HEK293 (cell line): Measurements from ENCODE around the gene STYXL1.
"Not testable (repeated sequence)": the region's sequence is repeated elsewhere in the genome, so short reads cannot be mapped to it uniquely, and the experiment has no call there.

ENCODE experiments used
- CTCF ChIA-PET: fragments of 350-600 bp; formaldehyde crosslinking; extraction: SDS; loops from one replicate; lab custom pipeline; 2021; ENCODE audit warnings: antibody characterized with exemption; lab: Yijun Ruan, JAX
- POLR2A ChIA-PET: fragments of 300-600 bp; formaldehyde crosslinking; extraction: SDS; loops from one replicate; lab custom pipeline; 2020; ENCODE audit warnings: antibody characterized with exemption, inconsistent platforms; lab: Yijun Ruan, JAX
- H3K27ac ChIP-seq: fragments of 200-500 bp; sonication (Bioruptor generic); 2 replicates; pipeline ENCODE4 v1.5.1; 2014; ENCODE audit warnings: low read depth, low read length, control low read depth, inconsistent platforms; ENCODE audit errors: extremely low read depth
- H3K36me3 ChIP-seq, 2 experiments: fragments of 200-500 bp in 1 of 2; sonication (Bioruptor generic) in 1 of 2; 1 replicate in 1 of 2; 2 replicates in 1 of 2; pipeline ENCODE4 v1.5.1; 2014 to 2017; ENCODE audit warnings: inconsistent platforms in 2 of 2, low read length in 2 of 2; ENCODE audit not compliant: control insufficient read depth in 2 of 2, insufficient read depth in 1 of 2
- H3K4me1 ChIP-seq: fragments of 200-500 bp; sonication (Bioruptor generic); 2 replicates; pipeline ENCODE4 v1.5.1; 2014; ENCODE audit warnings: mild to moderate bottlenecking, low read length, inconsistent platforms; ENCODE audit not compliant: control insufficient read depth, insufficient read depth
- H3K4me3 ChIP-seq: 2 replicates; pipeline ENCODE4 v1.5.1; 2011; ENCODE audit warnings: low read depth, mild to moderate bottlenecking, control low read depth, low read length, moderate library complexity
- H3K9me3 ChIP-seq: fragments of 200-500 bp; sonication (Bioruptor generic); 2 replicates; pipeline ENCODE4 v1.5.1; 2014; ENCODE audit warnings: low read depth, low read length, inconsistent platforms; ENCODE audit not compliant: control insufficient read depth, insufficient read depth
- KLF16 ChIP-seq: fragments of 450-650 bp; formaldehyde crosslinking; IDR thresholded peaks from 2 replicates; pipeline ENCODE4 v1.5.1; 2017; ENCODE audit warnings: missing biosample characterization, missing genetic modification characterization
- KLF8 ChIP-seq: fragments of 450-650 bp; formaldehyde crosslinking; IDR thresholded peaks from 2 replicates; pipeline ENCODE4 v1.5.1; 2016; ENCODE audit warnings: missing biosample characterization, missing genetic modification characterization
- PATZ1 ChIP-seq: fragments of 450-650 bp; formaldehyde crosslinking; IDR thresholded peaks from 2 replicates; pipeline ENCODE4 v1.5.1; 2016; ENCODE audit warnings: missing biosample characterization, missing genetic modification characterization
- TRIM28 ChIP-seq: IDR thresholded peaks from 2 replicates; pipeline ENCODE4 v1.6.1; 2011; ENCODE audit warnings: low read length, control low read depth, borderline replicate concordance
- ZFP37 ChIP-seq: fragments of 450-650 bp; formaldehyde crosslinking; IDR thresholded peaks from 2 replicates; pipeline ENCODE4 v1.5.1; 2016; ENCODE audit warnings: missing biosample characterization, missing genetic modification characterization
- ZNF133 ChIP-seq: fragments of 450-650 bp; formaldehyde crosslinking; IDR thresholded peaks from 2 replicates; pipeline ENCODE4 v1.5.1; 2016; ENCODE audit warnings: missing biosample characterization, missing genetic modification characterization
- ZNF146 ChIP-seq: fragments of 450-650 bp; formaldehyde crosslinking; IDR thresholded peaks from 2 replicates; pipeline ENCODE4 v1.5.1; 2016; ENCODE audit warnings: missing biosample characterization, missing genetic modification characterization
- ZNF169 ChIP-seq: fragments of 450-650 bp; formaldehyde crosslinking; IDR thresholded peaks from 2 replicates; pipeline ENCODE4 v1.5.1; 2016; ENCODE audit warnings: missing biosample characterization, missing genetic modification characterization
- ZNF335 ChIP-seq: fragments of 450-650 bp; formaldehyde crosslinking; conservative IDR thresholded peaks from 2 replicates; pipeline ENCODE4 v1.5.1; 2016; ENCODE audit warnings: missing biosample characterization, missing genetic modification characterization
- ZNF350 ChIP-seq: fragments of 450-650 bp; formaldehyde crosslinking; IDR thresholded peaks from 2 replicates; pipeline ENCODE4 v1.5.0; 2017; ENCODE audit warnings: missing biosample characterization, mild to moderate bottlenecking, missing genetic modification characterization
- ZNF473 ChIP-seq: fragments of 450-650 bp; formaldehyde crosslinking; IDR thresholded peaks from 2 replicates; pipeline ENCODE4 v1.5.1; 2017; ENCODE audit warnings: missing biosample characterization, missing genetic modification characterization
- ZNF544 ChIP-seq: fragments of 450-650 bp; formaldehyde crosslinking; IDR thresholded peaks from 2 replicates; pipeline ENCODE4 v1.5.0; 2017; ENCODE audit warnings: missing biosample characterization, missing genetic modification characterization
- ZNF596 ChIP-seq: fragments of 450-650 bp; IDR thresholded peaks from 2 replicates; pipeline ENCODE4 v1.5.0; 2018; ENCODE audit warnings: missing biosample characterization, mild to moderate bottlenecking, missing genetic modification characterization, moderate library complexity
- ZNF623 ChIP-seq: fragments of 450-650 bp; formaldehyde crosslinking; IDR thresholded peaks from 2 replicates; pipeline ENCODE4 v1.5.1; 2016; ENCODE audit warnings: missing biosample characterization, missing genetic modification characterization
- ZNF645 ChIP-seq: fragments of 450-650 bp; formaldehyde crosslinking; IDR thresholded peaks from 2 replicates; pipeline ENCODE4; 2016; ENCODE audit warnings: missing biosample characterization, missing genetic modification characterization
- ZNF701 ChIP-seq: fragments of 450-650 bp; formaldehyde crosslinking; IDR thresholded peaks from 2 replicates; pipeline ENCODE4 v1.5.1; 2016; ENCODE audit warnings: missing biosample characterization, missing genetic modification characterization
- ZNF707 ChIP-seq: fragments of 450-650 bp; formaldehyde crosslinking; IDR thresholded peaks from 2 replicates; pipeline ENCODE4 v1.5.1; 2016; ENCODE audit warnings: missing biosample characterization, missing genetic modification characterization
- ZNF785 ChIP-seq: fragments of 450-650 bp; formaldehyde crosslinking; IDR thresholded peaks from 2 replicates; pipeline ENCODE4 v1.5.1; 2016; ENCODE audit warnings: missing biosample characterization, missing genetic modification characterization
- TF ChIP-seq, protein P1 (sequence below): fragments of 450-650 bp; formaldehyde crosslinking; IDR thresholded peaks from 2 replicates; pipeline ENCODE4 v1.5.1; 2016; ENCODE audit warnings: missing biosample characterization, missing genetic modification characterization
- TF ChIP-seq, protein P2 (sequence below): fragments of 450-650 bp; formaldehyde crosslinking; IDR thresholded peaks from 2 replicates; pipeline ENCODE4 v1.5.1; 2016; ENCODE audit warnings: missing biosample characterization, missing genetic modification characterization

Gene STYXL1

DNA sequence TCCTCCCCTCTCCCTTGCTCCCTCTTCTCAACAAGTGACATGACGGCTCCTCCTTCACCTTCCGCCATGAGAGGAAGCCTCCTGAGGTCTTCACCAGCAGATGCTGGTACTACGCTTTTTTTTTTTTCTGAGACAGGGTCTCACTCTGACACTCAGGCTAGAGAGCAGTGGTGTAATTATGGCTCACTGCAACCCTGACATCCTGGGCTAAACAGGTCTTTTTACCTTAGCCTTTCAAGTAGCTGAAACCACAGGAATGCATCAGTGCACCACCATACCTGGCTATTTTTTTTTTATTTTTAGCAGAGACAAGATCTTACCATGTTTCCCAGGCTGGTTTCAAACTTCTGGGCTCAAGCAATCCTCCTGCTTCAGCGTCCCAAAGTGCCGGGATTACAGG lies 43.7 kb upstream of the STYXL1 start:
- CTCF ChIA-PET, result no interaction called here
- Histone ChIP-seq H3K9me3 (no peaks in the 10 kb centered on the region), H3K36me3 (no peaks in the 10 kb centered on the region), H3K4me3 (no peak overlapping the region), H3K27ac (no peak overlapping the region), H3K4me1 (no peaks in the 10 kb centered on the region)
- no peak for TF ChIP-seq TRIM28
- no peak for TF ChIP-seq ZNF623 (tag by site-specific recombination)
- no peak for TF ChIP-seq ZNF645 (tag by site-specific recombination)
- no peak for TF ChIP-seq ZNF133 (tag by site-specific recombination)
- no peak for TF ChIP-seq ZNF169 (tag by site-specific recombination)
- TF ChIP-seq ZNF350 (tag by site-specific recombination), result no peak
- TF ChIP-seq ZFP37 (tag by site-specific recombination), result no peak
- no peak for TF ChIP-seq ZNF146 (tag by site-specific recombination)
- no peak for TF ChIP-seq ZNF544 (tag by site-specific recombination)
- no peak for TF ChIP-seq ZNF473
- no peak for TF ChIP-seq ZNF596 (tag by site-specific recombination)
- TF ChIP-seq ZNF785, result no peak
- no peak for TF ChIP-seq ZNF707 (tag by site-specific recombination)
- TF ChIP-seq PATZ1, result no peak
- no peak for TF ChIP-seq KLF16 (tag by site-specific recombination)
- TF ChIP-seq ZNF335 (tag by site-specific recombination), result no peak
- TF ChIP-seq, protein P1, sequence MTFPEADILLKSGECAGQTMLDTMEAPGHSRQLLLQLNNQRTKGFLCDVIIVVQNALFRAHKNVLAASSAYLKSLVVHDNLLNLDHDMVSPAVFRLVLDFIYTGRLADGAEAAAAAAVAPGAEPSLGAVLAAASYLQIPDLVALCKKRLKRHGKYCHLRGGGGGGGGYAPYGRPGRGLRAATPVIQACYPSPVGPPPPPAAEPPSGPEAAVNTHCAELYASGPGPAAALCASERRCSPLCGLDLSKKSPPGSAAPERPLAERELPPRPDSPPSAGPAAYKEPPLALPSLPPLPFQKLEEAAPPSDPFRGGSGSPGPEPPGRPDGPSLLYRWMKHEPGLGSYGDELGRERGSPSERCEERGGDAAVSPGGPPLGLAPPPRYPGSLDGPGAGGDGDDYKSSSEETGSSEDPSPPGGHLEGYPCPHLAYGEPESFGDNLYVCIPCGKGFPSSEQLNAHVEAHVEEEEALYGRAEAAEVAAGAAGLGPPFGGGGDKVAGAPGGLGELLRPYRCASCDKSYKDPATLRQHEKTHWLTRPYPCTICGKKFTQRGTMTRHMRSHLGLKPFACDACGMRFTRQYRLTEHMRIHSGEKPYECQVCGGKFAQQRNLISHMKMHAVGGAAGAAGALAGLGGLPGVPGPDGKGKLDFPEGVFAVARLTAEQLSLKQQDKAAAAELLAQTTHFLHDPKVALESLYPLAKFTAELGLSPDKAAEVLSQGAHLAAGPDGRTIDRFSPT (tag by site-specific recombination), result no peak
- POLR2A ChIA-PET, result no interaction called here

DNA sequence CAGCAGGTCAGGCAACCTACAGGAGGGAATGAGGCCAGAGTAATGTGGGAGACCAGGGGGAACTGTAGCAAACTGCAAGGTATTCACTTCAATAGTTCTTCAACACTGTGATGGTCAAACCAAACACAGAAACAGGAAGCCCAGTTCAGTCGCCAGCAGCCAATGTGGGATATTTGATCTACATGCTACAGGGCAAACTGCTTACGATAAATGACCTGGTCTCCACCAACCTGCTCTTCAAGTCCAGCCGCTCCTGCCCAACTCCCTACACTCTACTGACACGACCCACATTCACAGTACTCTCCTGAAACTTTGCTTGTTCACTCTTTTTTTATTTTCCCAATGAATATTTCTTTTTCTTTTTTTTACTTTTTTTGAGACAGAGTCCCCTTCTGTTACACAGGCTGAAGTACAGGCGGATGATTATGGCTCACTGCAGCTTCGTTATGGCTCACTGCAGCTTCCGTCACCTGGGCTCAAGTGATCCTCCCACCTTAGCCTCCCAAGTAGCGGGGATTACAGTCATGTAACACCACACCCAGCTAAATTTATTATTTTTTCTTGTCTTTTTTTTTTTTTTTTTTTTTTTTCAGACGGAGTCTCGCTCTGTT lies 42.2 kb upstream of the STYXL1 start:
- H3K27ac ChIP-seq, result no peak overlapping the region
- H3K4me3 ChIP-seq, result no peak overlapping the region
- no peaks in the 10 kb centered on the region for H3K4me1 ChIP-seq
- H3K36me3 ChIP-seq, result no peaks in the 10 kb centered on the region
- CTCF ChIA-PET, result no interaction called here
- TF ChIP-seq, protein P2, sequence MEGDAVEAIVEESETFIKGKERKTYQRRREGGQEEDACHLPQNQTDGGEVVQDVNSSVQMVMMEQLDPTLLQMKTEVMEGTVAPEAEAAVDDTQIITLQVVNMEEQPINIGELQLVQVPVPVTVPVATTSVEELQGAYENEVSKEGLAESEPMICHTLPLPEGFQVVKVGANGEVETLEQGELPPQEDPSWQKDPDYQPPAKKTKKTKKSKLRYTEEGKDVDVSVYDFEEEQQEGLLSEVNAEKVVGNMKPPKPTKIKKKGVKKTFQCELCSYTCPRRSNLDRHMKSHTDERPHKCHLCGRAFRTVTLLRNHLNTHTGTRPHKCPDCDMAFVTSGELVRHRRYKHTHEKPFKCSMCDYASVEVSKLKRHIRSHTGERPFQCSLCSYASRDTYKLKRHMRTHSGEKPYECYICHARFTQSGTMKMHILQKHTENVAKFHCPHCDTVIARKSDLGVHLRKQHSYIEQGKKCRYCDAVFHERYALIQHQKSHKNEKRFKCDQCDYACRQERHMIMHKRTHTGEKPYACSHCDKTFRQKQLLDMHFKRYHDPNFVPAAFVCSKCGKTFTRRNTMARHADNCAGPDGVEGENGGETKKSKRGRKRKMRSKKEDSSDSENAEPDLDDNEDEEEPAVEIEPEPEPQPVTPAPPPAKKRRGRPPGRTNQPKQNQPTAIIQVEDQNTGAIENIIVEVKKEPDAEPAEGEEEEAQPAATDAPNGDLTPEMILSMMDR (tag by site-specific recombination), result no peak
- no peak for TF ChIP-seq ZNF701
- no peak for TF ChIP-seq ZFP37 (tag by site-specific recombination)
- no peak for TF ChIP-seq KLF8
- no peaks in the 10 kb centered on the region for H3K9me3 ChIP-seq
- POLR2A ChIA-PET, result no interaction called here

DNA sequence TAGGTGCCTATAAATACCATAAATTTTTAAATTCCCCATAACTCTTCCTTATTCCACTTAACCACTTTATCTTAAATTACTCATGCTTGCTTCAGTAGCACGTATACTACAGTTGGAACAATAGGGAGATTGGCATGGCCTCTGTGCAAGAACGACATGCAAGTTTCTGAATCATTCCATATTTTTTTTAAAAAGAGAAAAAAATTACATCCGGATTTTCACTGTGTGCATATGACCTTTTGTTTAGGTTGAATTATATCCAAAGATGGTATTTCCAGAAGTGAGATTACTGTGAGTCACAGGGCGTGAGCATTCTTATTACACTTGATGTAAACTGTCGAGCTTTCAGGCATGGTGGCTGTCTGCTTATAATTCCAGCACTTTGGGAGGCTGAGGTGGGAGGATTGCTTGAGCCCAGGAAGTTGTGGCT lies 39.6 kb upstream of the STYXL1 start:
- CTCF ChIA-PET, result interaction anchor here (0.5 to 1.0 kb wide), 2 partner anchors 50 to 985 kb away, joined by 4 read pairs; no protein-coding TSS in a partner anchor

More for the DNA sequence above, 39.6 kb upstream of the STYXL1 start:
- H3K36me3 ChIP-seq, H3K4me1 ChIP-seq, H3K4me3 ChIP-seq, POLR2A ChIA-PET, H3K9me3 ChIP-seq, H3K27ac ChIP-seq: not testable (repeated sequence)
